ENCODE measurements around the gene ATP11B. TPM values are rescaled to one million over a fixed set of nuclear protein-coding genes. Genes with fewer than 3 reads are reported as not detected.

ATP11B gene
- total RNA-seq, 2 experiments from 2014 or later: 139 to 143 TPM

- ATAC-seq (ENCODE audit: poor library complexity): peak; percentile 49
Observed at GRCh38 chr3:182947888-182948287, 154.6 kb downstream of the ATP11B start.

GRCh38 chr3:182948305-182948704 is 155.0 kb downstream of the ATP11B start:
- H3K4me3 Mint-ChIP-seq: no peak overlapping the region
- no peak for TF ChIP-seq CTCF (IDR thresholded peaks at IDR 0.05)
- ATAC-seq (ENCODE audit: poor library complexity) (no peak), DNase-seq (no peak)
- Histone ChIP-seq H3K4me3 (ENCODE audit: low read length) (no peak overlapping the region), H3K9me3 (ENCODE audit: control insufficient read depth in 1 of 2, insufficient read depth in 1 of 2, low read length in 2 of 2) (no peaks in the 10 kb centered on the region), H3K4me1 (ENCODE audit: insufficient read depth, low read length) (no peaks in the 10 kb centered on the region), H3K27ac (ENCODE audit: low read depth in 1 of 2, low read length in 2 of 2) (no peak overlapping the region), H3K27me3 (ENCODE audit: control insufficient read depth in 1 of 2, insufficient read depth in 2 of 2, low read length in 2 of 2) (no peaks in the 10 kb centered on the region), H3K36me3 (ENCODE audit: insufficient read depth, low read length) (peaks cover 27% of the 10 kb centered on the region)
- H3K36me3 Mint-ChIP-seq (ENCODE audit: low read depth): peaks cover 65% of the 10 kb centered on the region
- ChIA-PET POLR2A (no interaction called here), CTCF (no interaction called here)
- no peaks in the 10 kb centered on the region for H3K9me3 Mint-ChIP-seq
- H3K27me3 Mint-ChIP-seq: no peaks in the 10 kb centered on the region
- H3K4me1 Mint-ChIP-seq (ENCODE audit: low read depth): no peaks in the 10 kb centered on the region
- intact Hi-C loops (cut with DNase I, micrococcal nuclease): no loop called here
- no peak overlapping the region for H3K27ac Mint-ChIP-seq

More at GRCh38 chr3:182947888-182948287, 154.6 kb downstream of the ATP11B start:
- intact Hi-C loops (cut with DNase I, micrococcal nuclease): no loop called here
- Mint-ChIP-seq H3K4me1 (ENCODE audit: low read depth) (no peaks in the 10 kb centered on the region), H3K9me3 (no peaks in the 10 kb centered on the region), H3K36me3 (ENCODE audit: low read depth) (peaks cover 63% of the 10 kb centered on the region), H3K27ac (no peak overlapping the region), H3K4me3 (no peak overlapping the region), H3K27me3 (no peaks in the 10 kb centered on the region)
- Histone ChIP-seq H3K4me3 (ENCODE audit: low read length) (no peak overlapping the region), H3K4me1 (ENCODE audit: insufficient read depth, low read length) (no peaks in the 10 kb centered on the region), H3K9me3 (ENCODE audit: control insufficient read depth in 1 of 2, insufficient read depth in 1 of 2, low read length in 2 of 2) (no peaks in the 10 kb centered on the region), H3K27ac (ENCODE audit: low read depth in 1 of 2, low read length in 2 of 2) (no peak overlapping the region), H3K36me3 (ENCODE audit: insufficient read depth, low read length) (peaks cover 27% of the 10 kb centered on the region), H3K27me3 (ENCODE audit: control insufficient read depth in 1 of 2, insufficient read depth in 2 of 2, low read length in 2 of 2) (no peaks in the 10 kb centered on the region)
- ChIA-PET CTCF (no interaction called here), POLR2A (no interaction called here)
- TF ChIP-seq CTCF (IDR thresholded peaks at IDR 0.05): no peak
- DNase-seq: peak in 1 of 14 experiments; percentile 17

GRCh38 chr3:182949688-182950087 is 156.4 kb downstream of the ATP11B start:
- no peak overlapping the region for H3K4me3 Mint-ChIP-seq
- Histone ChIP-seq H3K27ac (ENCODE audit: low read depth in 1 of 2, low read length in 2 of 2) (no peak overlapping the region), H3K4me1 (ENCODE audit: insufficient read depth, low read length) (no peaks in the 10 kb centered on the region), H3K27me3 (ENCODE audit: control insufficient read depth in 1 of 2, insufficient read depth in 2 of 2, low read length in 2 of 2) (no peaks in the 10 kb centered on the region), H3K9me3 (ENCODE audit: control insufficient read depth in 1 of 2, insufficient read depth in 1 of 2, low read length in 2 of 2) (no peaks in the 10 kb centered on the region), H3K36me3 (ENCODE audit: insufficient read depth, low read length) (peaks cover 25% of the 10 kb centered on the region), H3K4me3 (ENCODE audit: low read length) (no peak overlapping the region)
- DNase-seq (no peak), ATAC-seq (ENCODE audit: poor library complexity) (no peak)
- ChIA-PET POLR2A (no interaction called here), CTCF (no interaction called here)
- intact Hi-C loops (cut with DNase I, micrococcal nuclease): no loop called here
- peaks cover 52% of the 10 kb centered on the region for H3K36me3 Mint-ChIP-seq (ENCODE audit: low read depth)
- TF ChIP-seq CTCF (IDR thresholded peaks at IDR 0.05): no peak
- H3K27me3 Mint-ChIP-seq: no peaks in the 10 kb centered on the region
- H3K27ac Mint-ChIP-seq: no peak overlapping the region
- H3K4me1 Mint-ChIP-seq (ENCODE audit: low read depth): no peaks in the 10 kb centered on the region
- H3K9me3 Mint-ChIP-seq: no peaks in the 10 kb centered on the region
